ENCODE measurements around the gene RIMKLA. TPM values are rescaled to one million over a fixed set of nuclear protein-coding genes. Genes with fewer than 3 reads are reported as not detected.

RIMKLA gene
- total RNA-seq, 4 donors from 2014 or later: 2.4 to 11.9 (median 8.8) TPM

GRCh38 chr1:42442662-42443061, 62.1 kb downstream of the RIMKLA start:
- peaks cover 0 to 5% (median 4%) of the 10 kb centered on the region in 4 donors for H3K4me1 ChIP-seq
- TF ChIP-seq POLR2A (IDR thresholded peaks at IDR 0.05): no peak
- TF ChIP-seq EP300 (IDR thresholded peaks at IDR 0.05; ENCODE audit: low read depth): no peak
- TF ChIP-seq POLR2AphosphoS5 (IDR thresholded peaks at IDR 0.05): no peak
- TF ChIP-seq, protein P1, sequence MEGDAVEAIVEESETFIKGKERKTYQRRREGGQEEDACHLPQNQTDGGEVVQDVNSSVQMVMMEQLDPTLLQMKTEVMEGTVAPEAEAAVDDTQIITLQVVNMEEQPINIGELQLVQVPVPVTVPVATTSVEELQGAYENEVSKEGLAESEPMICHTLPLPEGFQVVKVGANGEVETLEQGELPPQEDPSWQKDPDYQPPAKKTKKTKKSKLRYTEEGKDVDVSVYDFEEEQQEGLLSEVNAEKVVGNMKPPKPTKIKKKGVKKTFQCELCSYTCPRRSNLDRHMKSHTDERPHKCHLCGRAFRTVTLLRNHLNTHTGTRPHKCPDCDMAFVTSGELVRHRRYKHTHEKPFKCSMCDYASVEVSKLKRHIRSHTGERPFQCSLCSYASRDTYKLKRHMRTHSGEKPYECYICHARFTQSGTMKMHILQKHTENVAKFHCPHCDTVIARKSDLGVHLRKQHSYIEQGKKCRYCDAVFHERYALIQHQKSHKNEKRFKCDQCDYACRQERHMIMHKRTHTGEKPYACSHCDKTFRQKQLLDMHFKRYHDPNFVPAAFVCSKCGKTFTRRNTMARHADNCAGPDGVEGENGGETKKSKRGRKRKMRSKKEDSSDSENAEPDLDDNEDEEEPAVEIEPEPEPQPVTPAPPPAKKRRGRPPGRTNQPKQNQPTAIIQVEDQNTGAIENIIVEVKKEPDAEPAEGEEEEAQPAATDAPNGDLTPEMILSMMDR (IDR thresholded peaks at IDR 0.05): no peak
- H3K4me3 ChIP-seq: no peak overlapping the region
- intact Hi-C loops (cut with DNase I; ENCODE audit: low total_unique reads) (no loop called here), in situ Hi-C loops (cut with MboI; ENCODE audit: low pct_ligation_motif_present in 1 of 4, low pct_unique_long_range_greater_than_20kb in 1 of 4, low sequenced_read_pairs in 3 of 4) (no loop called here)
- H3K9me3 ChIP-seq: no peaks in the 10 kb centered on the region
- WGBS, 2 donors (ENCODE audit: low coverage in 1 of 2): 36 to 48% methylated on average over 2 of the region's 2 CpGs
- H3K36me3 ChIP-seq: no peaks in the 10 kb centered on the region
- H3K27ac ChIP-seq: no peak overlapping the region
- DNase-seq: no peak
- H3K27me3 ChIP-seq: no peaks in the 10 kb centered on the region

GRCh38 chr1:42449256-42449655, 68.7 kb downstream of the RIMKLA start:
- H3K36me3 ChIP-seq: no peaks in the 10 kb centered on the region
- H3K27ac ChIP-seq: no peak overlapping the region
- H3K4me1 ChIP-seq: no peaks in the 10 kb centered on the region
- TF ChIP-seq POLR2A (IDR thresholded peaks at IDR 0.05) (no peak), EP300 (IDR thresholded peaks at IDR 0.05; ENCODE audit: low read depth) (no peak), POLR2AphosphoS5 (IDR thresholded peaks at IDR 0.05) (no peak)
- TF ChIP-seq, protein P1 (IDR thresholded peaks at IDR 0.05): no peak
- intact Hi-C loops (cut with DNase I; ENCODE audit: low total_unique reads): no loop called here
- in situ Hi-C loops (cut with MboI; ENCODE audit: low pct_ligation_motif_present in 1 of 4, low pct_unique_long_range_greater_than_20kb in 1 of 4, low sequenced_read_pairs in 3 of 4): no loop called here
- no peaks in the 10 kb centered on the region for H3K27me3 ChIP-seq
- H3K4me3 ChIP-seq: no peak overlapping the region
- no peak for DNase-seq
- no peaks in the 10 kb centered on the region for H3K9me3 ChIP-seq

GRCh38 chr1:42450061-42450460, 69.5 kb downstream of the RIMKLA start:
- no peak for DNase-seq
- intact Hi-C loops (cut with DNase I; ENCODE audit: low total_unique reads): no loop called here
- TF ChIP-seq POLR2A (IDR thresholded peaks at IDR 0.05) (no peak), POLR2AphosphoS5 (IDR thresholded peaks at IDR 0.05) (no peak)
- TF ChIP-seq, protein P1 (IDR thresholded peaks at IDR 0.05): no peak
- no peaks in the 10 kb centered on the region for H3K27me3 ChIP-seq
- H3K4me3 ChIP-seq: no peak overlapping the region
- H3K27ac ChIP-seq: no peak overlapping the region
- 71% methylated on average over 1 of the region's 1 CpG; no CpG with 5 or more reads in 1 of the 2 donors for WGBS, 2 donors (ENCODE audit: low coverage in 1 of 2)
- H3K4me1 ChIP-seq: peaks cover 0 to under 1% (median 0%) of the 10 kb centered on the region in 4 donors
- H3K9me3 ChIP-seq: no peaks in the 10 kb centered on the region
- no peaks in the 10 kb centered on the region for H3K36me3 ChIP-seq
- in situ Hi-C loops (cut with MboI; ENCODE audit: low pct_ligation_motif_present in 1 of 4, low pct_unique_long_range_greater_than_20kb in 1 of 4, low sequenced_read_pairs in 3 of 4): no loop called here

DNA sequence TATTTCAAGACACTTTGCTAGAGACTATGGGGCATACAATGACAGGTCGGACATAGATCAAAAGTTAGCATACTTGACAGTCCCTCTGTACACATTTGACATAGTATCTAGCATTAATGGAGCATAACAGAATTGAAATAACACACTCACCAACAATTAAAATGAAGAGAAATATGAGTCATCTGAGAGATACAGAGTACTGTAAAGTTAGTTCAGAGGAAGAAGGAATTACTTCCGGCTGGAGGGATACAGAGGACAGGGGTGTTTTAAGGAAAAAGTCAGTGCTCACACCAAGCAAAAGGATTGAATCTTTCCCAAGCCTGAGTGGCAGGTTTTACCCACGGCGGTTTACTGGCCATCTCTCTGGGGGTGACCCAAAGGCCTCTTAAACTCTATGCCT, 72.8 kb downstream of the RIMKLA start:
- in situ Hi-C loops (cut with MboI; ENCODE audit: low pct_ligation_motif_present in 1 of 4, low pct_unique_long_range_greater_than_20kb in 1 of 4, low sequenced_read_pairs in 3 of 4) (no loop called here), intact Hi-C loops (cut with DNase I; ENCODE audit: low total_unique reads) (no loop called here)
- TF ChIP-seq POLR2AphosphoS5 (IDR thresholded peaks at IDR 0.05): no peak
- TF ChIP-seq POLR2A (IDR thresholded peaks at IDR 0.05): no peak
- DNase-seq: no peak
- H3K4me3 ChIP-seq: no peak overlapping the region
- no peaks in the 10 kb centered on the region for H3K36me3 ChIP-seq
- no peak overlapping the region for H3K27ac ChIP-seq
- no peaks in the 10 kb centered on the region for H3K9me3 ChIP-seq
- H3K27me3 ChIP-seq: no peaks in the 10 kb centered on the region
- WGBS, 2 donors (ENCODE audit: low coverage in 1 of 2): 88 to 90% methylated on average over 4 of the region's 4 CpGs
- H3K4me1 ChIP-seq: peaks cover 6 to 22% (median 14%) of the 10 kb centered on the region in 4 donors

GRCh38 chr1:42454403-42454802, 73.8 kb downstream of the RIMKLA start:
- Histone ChIP-seq H3K4me3 (no peak overlapping the region), H3K4me1 (peaks cover 6 to 26% (median 15%) of the 10 kb centered on the region in 4 donors), H3K27ac (no peak overlapping the region), H3K9me3 (no peaks in the 10 kb centered on the region), H3K36me3 (no peaks in the 10 kb centered on the region), H3K27me3 (no peaks in the 10 kb centered on the region)
- in situ Hi-C loops (cut with MboI; ENCODE audit: low pct_ligation_motif_present in 1 of 4, low pct_unique_long_range_greater_than_20kb in 1 of 4, low sequenced_read_pairs in 3 of 4): no loop called here
- WGBS, 2 donors (ENCODE audit: low coverage in 1 of 2): 96 to 100% methylated on average over 1 to 5 of the region's 5 CpGs
- intact Hi-C loops (cut with DNase I; ENCODE audit: low total_unique reads): no loop called here
- DNase-seq: no peak
- TF ChIP-seq, protein P1 (IDR thresholded peaks at IDR 0.05): no peak
- TF ChIP-seq POLR2AphosphoS5 (IDR thresholded peaks at IDR 0.05) (no peak), POLR2A (IDR thresholded peaks at IDR 0.05) (no peak), EP300 (IDR thresholded peaks at IDR 0.05; ENCODE audit: low read depth) (no peak)
